Stimulated activated naive B cell treated with anti-CD40 and anti-IgM and Interleukin-4, amounts not matched to agents 10 μg/mL and 1 μg/mL and 100 μg/mL, for 72 hours (primary cell): ENCODE data around the gene EPHA7.

Source experiments
- ATAC-seq, 2 donors: fragments of 150-1000 bp; cut with Tn5 transposase; replicated peaks; 2 replicates each; pipeline ENCODE4 v1.10.0; 2021; ENCODE audit warnings: moderate library complexity in 1 of 2
- DNase-seq: peaks from one replicate; pipeline ENCODE4 v3.0.0; 2021
- H3K27ac Mint-ChIP-seq: one replicate; pipeline ENCODE4 v1.8.0; 2022; ENCODE audit warnings: mild to moderate bottlenecking, mixed read lengths
- H3K27me3 Mint-ChIP-seq, 2 donors: one replicate each; pipeline ENCODE4 v1.8.0; 2022; ENCODE audit warnings: mixed read lengths in 2 of 2
- H3K36me3 Mint-ChIP-seq, 2 donors: one replicate each; pipeline ENCODE4 v1.8.0; 2022; ENCODE audit warnings: mixed read lengths in 2 of 2, mild to moderate bottlenecking in 1 of 2
- H3K4me1 Mint-ChIP-seq, 2 donors: one replicate each; pipeline ENCODE4 v1.8.0; 2022; ENCODE audit warnings: mixed read lengths in 2 of 2, mild to moderate bottlenecking in 1 of 2
- H3K4me3 Mint-ChIP-seq, 2 donors: one replicate each; pipeline ENCODE4 v1.8.0; 2022; ENCODE audit warnings: mild to moderate bottlenecking in 2 of 2, mixed read lengths in 2 of 2, moderate library complexity in 1 of 2
- H3K9me3 Mint-ChIP-seq, 2 donors: one replicate each; pipeline ENCODE4 v1.8.0; 2022; ENCODE audit warnings: mixed read lengths in 2 of 2, mild to moderate bottlenecking in 1 of 2

The EPHA7 gene

DNA sequence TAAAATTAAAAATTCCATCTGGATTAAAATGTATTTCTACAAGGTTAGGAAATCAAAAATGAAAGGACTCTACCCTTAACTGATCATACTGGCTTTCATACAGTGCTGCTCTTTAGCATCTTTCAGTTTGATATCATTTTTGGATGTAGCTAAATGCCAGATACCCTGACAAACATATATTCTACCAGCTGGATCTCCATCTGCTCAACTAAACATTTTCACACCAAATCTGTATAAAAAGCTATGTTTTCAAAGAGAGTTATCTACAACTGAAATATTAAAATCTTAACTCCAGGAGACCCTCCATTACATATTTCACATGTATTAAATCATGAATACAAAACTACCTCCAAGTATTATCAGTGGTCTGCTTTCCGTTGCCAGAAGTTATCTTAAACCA, 95.7 kb downstream of the EPHA7 start:
- no peak for DNase-seq
- Mint-ChIP-seq H3K27ac (no peak overlapping the region), H3K9me3 (no peaks in the 10 kb centered on the region), H3K27me3 (no peaks in the 10 kb centered on the region), H3K4me3 (no peak overlapping the region), H3K36me3 (no peaks in the 10 kb centered on the region), H3K4me1 (no peaks in the 10 kb centered on the region)
- no peak for ATAC-seq

DNA sequence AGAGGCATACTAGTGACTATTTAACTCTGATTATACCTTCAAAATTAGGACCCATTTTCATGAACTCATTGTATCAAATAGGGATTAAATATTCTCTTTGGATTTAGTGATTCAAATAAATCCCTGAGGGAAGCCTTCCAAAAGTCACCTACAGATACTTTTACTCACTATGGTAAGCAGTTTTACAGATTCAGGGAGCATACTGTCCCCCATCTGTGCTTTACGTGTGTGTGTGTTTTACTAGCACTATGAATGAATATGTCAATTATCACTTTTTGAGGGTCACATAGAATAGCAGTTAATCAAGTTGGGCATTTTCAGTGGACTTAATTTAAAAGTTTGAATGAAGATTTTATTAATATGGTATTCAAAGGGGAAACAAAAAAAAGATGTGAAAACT, 96.7 kb downstream of the EPHA7 start:
- Mint-ChIP-seq H3K27ac (no peak overlapping the region), H3K4me1 (no peaks in the 10 kb centered on the region), H3K36me3 (no peaks in the 10 kb centered on the region), H3K4me3 (no peak overlapping the region), H3K9me3 (no peaks in the 10 kb centered on the region), H3K27me3 (no peaks in the 10 kb centered on the region)
- DNase-seq (no peak), ATAC-seq (no peak)

DNA sequence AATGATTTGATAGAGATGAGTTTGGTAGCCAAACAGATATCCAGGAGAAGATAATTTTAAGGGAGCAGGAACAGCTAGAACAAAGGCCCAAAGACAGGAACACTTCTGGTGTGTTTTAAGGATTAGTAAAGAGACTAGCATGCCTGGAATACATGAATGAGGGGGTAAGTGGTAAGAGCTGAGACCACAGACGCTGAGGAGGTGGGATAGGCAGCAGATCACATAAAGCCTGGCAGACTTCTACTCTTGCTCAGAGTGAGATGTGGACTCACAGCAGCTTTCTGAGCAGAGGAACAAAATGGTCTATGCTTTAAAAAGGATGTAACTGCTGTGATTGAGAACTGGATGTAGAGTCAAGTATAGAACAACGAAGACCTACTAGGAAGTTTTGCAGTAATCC, 100.1 kb downstream of the EPHA7 start:
- no peak overlapping the region for H3K4me3 Mint-ChIP-seq
- ATAC-seq (no peak), DNase-seq (no peak)
- H3K27ac Mint-ChIP-seq = no peak overlapping the region
- no peaks in the 10 kb centered on the region for H3K9me3 Mint-ChIP-seq
- no peaks in the 10 kb centered on the region for H3K36me3 Mint-ChIP-seq
- no peaks in the 10 kb centered on the region for H3K27me3 Mint-ChIP-seq
- no peaks in the 10 kb centered on the region for H3K4me1 Mint-ChIP-seq

DNA sequence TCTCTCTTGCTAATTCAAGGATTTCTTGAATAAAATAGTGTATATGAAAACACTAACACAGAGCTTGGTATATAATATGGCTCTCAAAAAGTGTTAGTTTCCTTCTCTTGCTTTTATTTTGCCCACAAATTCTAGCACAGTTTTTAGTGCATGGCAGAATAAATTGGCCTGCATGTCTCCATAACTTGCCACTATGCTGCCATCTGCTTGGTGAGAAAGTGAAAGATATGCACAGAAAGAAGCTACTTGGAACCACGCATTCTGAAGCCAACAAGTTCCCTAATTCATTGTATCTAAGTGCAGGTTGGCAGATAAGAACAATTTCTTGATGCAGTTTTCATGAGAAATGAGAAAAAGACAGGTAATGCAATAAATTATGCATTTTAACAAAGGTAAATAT, 101.2 kb downstream of the EPHA7 start:
- no peaks in the 10 kb centered on the region for H3K27me3 Mint-ChIP-seq
- H3K36me3 Mint-ChIP-seq = no peaks in the 10 kb centered on the region
- no peak overlapping the region for H3K4me3 Mint-ChIP-seq
- no peak overlapping the region for H3K27ac Mint-ChIP-seq
- DNase-seq (no peak), ATAC-seq (no peak)
- no peaks in the 10 kb centered on the region for H3K9me3 Mint-ChIP-seq
- no peaks in the 10 kb centered on the region for H3K4me1 Mint-ChIP-seq

DNA sequence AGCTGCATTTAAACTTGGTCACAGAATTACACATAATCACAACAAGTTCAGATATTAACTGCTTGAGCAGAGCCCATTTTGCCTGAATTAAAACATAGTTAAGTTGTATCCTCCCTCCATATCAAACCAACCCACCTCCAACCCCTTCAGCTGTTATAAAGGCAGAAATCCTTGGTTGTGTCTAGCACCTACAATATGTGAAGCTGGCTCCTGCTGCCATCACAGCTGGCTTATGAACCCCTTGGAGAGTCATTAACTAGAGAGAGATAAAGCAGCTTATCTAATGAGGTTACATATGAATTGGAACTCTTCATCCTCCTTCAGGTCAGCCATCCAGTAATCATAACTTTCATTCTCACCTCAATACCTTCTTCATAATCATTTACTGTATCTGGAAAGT, 101.8 kb downstream of the EPHA7 start:
- no peaks in the 10 kb centered on the region for H3K9me3 Mint-ChIP-seq
- no peaks in the 10 kb centered on the region for H3K4me1 Mint-ChIP-seq
- no peaks in the 10 kb centered on the region for H3K36me3 Mint-ChIP-seq
- no peak overlapping the region for H3K4me3 Mint-ChIP-seq
- H3K27ac Mint-ChIP-seq = no peak overlapping the region
- no peaks in the 10 kb centered on the region for H3K27me3 Mint-ChIP-seq
- DNase-seq = no peak
- ATAC-seq = no peak

DNA sequence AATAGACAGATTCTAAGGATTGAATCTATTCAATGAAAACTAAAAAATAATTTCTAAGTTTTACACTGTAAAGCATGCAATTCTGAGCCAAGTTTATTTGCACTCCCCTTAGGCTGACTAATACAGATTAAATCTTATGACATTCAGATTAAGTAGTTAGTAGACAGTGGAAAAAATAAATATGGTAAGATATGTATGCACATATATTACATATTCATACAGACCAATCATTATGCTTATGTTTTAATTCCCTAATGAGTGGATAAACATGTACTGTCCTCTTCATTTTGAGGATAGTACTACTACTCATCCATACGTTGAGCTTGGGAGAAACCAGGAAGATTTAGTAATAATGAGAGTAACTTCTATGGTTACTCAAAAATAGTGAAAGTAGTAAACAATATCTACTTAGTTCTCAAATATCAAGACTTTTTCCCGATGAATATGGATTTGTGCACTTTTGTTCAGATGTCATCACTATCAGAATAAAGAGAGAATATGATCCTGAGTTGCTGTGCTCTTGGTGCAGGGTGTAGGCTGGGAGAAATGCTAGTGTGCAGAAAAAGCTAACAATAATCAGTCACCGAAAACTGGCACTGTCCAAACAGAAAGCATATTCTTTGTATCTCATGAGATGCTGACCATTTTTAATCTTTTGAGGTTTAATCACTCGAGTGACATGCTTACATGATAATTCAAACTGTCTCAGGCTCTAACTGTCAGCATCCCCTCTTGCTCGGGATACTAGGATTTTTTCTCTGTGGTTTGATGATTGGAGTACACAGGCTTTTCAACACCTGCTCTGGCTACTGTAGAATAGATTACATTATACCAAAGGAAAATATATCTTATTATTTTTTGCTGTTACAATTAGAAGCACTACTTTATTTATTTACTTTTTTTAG, 111.6 kb downstream of the EPHA7 start:
- Mint-ChIP-seq H3K36me3 (no peaks in the 10 kb centered on the region), H3K4me1 (no peaks in the 10 kb centered on the region), H3K4me3 (no peak overlapping the region), H3K27ac (no peak overlapping the region), H3K27me3 (no peaks in the 10 kb centered on the region), H3K9me3 (no peaks in the 10 kb centered on the region)
- no peak for ATAC-seq
- no peak for DNase-seq

DNA sequence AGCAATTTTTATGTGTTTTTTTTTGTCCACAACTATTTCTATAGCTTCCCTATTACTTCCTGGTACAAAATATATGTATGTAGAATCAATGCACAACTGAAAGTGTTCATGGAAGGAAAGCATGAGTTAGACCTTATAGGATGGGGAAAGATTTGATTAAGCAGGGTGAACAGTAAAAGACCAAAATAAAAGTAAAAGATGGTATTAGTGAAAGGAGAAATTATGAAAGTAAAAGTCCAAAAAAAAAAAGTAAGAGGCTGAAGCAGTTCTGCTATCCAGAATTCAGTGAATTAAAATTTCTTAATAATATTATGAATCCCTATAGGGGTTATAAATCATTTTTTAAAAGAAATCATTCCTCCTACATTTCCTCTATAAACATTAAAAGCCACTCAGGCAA, 114.3 kb downstream of the EPHA7 start:
- no peak overlapping the region for H3K4me3 Mint-ChIP-seq
- DNase-seq (no peak), ATAC-seq (no peak)
- H3K27me3 Mint-ChIP-seq = no peaks in the 10 kb centered on the region
- no peaks in the 10 kb centered on the region for H3K9me3 Mint-ChIP-seq
- H3K4me1 Mint-ChIP-seq = no peaks in the 10 kb centered on the region
- no peak overlapping the region for H3K27ac Mint-ChIP-seq
- no peaks in the 10 kb centered on the region for H3K36me3 Mint-ChIP-seq

DNA sequence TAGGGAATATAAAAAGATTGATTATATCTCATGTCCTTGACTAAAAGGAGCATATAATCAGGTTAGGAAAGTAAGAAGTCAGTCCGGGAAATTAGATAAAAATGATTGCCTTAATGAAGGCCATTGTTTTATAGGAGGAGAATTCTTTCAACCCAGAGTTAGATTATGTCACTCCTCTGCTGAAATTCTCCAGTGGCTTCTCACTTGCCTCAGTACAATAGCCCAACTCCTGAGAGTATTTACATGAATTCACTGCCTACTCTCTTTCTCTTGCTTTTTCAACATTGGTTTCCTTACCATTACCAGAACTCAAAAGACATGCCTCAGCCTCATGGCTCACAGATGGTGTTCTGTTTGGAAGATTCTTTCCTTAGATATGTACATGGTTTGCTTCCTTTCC, 114.9 kb downstream of the EPHA7 start:
- Mint-ChIP-seq H3K27ac (no peak overlapping the region), H3K27me3 (no peaks in the 10 kb centered on the region), H3K36me3 (no peaks in the 10 kb centered on the region), H3K4me1 (no peaks in the 10 kb centered on the region), H3K9me3 (peaks cover 3 to 4% of the 10 kb centered on the region in 2 donors), H3K4me3 (no peak overlapping the region)
- DNase-seq (no peak), ATAC-seq (no peak)

DNA sequence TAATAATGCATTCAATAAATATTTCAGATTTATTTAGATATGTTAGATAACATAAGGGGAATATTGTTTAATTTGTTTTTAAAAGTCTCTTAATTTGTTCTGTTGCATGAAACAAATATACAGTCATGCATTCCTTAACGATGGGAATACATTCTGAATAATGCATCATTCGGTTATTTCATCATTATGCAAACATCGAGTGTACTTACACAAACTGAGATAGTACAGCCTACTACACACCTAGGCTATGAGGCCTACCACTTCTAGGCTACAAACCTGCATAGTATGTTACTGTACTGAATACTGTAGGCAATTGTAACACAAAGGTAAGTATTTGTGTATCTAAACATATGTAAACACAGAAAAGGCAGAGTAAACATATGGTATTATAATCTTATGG, 118.7 kb downstream of the EPHA7 start:
- Mint-ChIP-seq H3K4me3 (no peak overlapping the region), H3K36me3 (no peaks in the 10 kb centered on the region), H3K4me1 (no peaks in the 10 kb centered on the region), H3K9me3 (peaks cover 3 to 5% of the 10 kb centered on the region in 2 donors), H3K27ac (no peak overlapping the region), H3K27me3 (no peaks in the 10 kb centered on the region)
- DNase-seq (no peak), ATAC-seq (no peak)

DNA sequence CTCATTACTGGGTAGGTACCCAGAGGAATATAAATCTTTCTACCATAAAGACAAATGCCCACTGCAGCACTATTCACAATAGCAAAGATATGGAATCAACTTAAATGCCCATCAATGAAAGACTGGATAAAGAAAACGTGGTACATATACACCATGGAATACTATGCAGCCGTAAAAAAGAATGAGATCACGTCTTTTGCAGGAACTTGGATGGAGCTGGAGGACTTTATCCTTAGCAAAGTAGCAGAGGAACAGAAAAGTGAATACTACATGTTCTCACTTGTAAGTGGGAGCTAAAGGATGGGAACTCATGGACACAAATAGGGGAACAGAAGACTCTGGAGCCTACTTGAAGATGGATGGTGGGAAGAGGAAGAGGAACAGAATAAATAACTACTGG, 119.7 kb downstream of the EPHA7 start:
- Mint-ChIP-seq H3K27me3 (no peaks in the 10 kb centered on the region), H3K9me3 (peaks cover 3 to 5% of the 10 kb centered on the region in 2 donors), H3K4me3 (no peak overlapping the region), H3K27ac (no peak overlapping the region), H3K4me1 (no peaks in the 10 kb centered on the region), H3K36me3 (no peaks in the 10 kb centered on the region)
- no peak for DNase-seq
- no peak for ATAC-seq

DNA sequence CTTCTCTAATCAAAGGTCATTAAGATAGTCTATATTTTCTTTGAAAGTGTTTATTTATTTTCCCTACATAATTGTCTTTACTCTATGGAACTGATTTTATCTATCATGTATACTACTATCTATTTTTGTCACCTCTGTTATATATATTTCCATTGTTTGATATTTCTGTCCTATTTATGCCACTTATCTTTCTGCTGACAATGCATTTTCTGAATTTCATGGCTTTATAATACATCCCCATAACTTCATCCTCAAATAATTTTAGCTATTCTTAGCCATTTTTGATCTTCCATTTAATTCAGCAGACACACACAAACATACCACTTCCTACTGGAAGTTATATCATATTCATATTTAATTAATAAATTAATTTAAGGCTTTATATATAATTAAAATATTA, 123.7 kb downstream of the EPHA7 start:
- Mint-ChIP-seq H3K36me3 (no peaks in the 10 kb centered on the region), H3K4me3 (no peak overlapping the region), H3K27me3 (no peaks in the 10 kb centered on the region), H3K9me3 (peaks cover 3 to 5% of the 10 kb centered on the region in 2 donors), H3K4me1 (no peaks in the 10 kb centered on the region), H3K27ac (no peak overlapping the region)
- ATAC-seq (no peak), DNase-seq (no peak)

DNA sequence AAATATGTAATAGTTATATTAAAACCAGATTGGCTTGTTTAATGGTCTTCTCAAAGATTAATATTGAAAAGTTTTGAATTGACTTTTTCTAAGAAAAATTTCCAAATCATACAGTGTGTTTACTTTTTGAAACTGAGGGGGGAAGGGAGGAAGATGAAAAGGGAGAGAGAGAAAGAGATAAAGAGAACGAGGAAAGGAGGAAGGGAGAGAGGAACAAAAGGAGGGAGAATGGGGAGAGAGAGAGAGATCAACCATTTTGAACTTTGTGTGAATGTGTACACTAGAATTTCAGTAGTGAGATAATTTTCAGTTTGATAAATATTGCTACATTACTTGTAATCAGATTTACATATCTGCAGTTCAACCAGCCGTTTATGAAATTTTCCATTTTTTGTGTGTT, 124.5 kb downstream of the EPHA7 start:
- H3K4me3 Mint-ChIP-seq = no peak overlapping the region
- H3K27ac Mint-ChIP-seq = no peak overlapping the region
- H3K27me3 Mint-ChIP-seq = no peaks in the 10 kb centered on the region
- no peaks in the 10 kb centered on the region for H3K36me3 Mint-ChIP-seq
- no peaks in the 10 kb centered on the region for H3K4me1 Mint-ChIP-seq
- DNase-seq = no peak
- H3K9me3 Mint-ChIP-seq = peaks cover 3 to 5% of the 10 kb centered on the region in 2 donors
- ATAC-seq = no peak

DNA sequence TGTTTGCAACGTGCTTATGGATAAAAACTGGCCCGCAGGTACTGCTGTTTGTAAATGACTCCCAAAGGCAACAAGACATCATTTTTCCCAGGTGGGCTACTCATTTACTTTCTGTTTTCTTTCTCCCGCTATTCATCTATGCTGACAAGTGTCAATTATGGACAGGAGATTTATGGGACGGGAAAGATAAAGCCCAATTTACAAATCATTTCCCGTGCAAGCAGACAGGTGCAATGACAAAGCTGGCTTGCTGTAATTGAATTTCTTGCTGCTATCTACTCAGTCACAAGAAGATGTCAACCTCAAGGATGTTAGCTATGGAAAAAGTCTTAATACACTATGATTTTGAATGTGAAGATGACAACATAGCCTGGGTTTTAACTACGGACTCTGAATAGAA, 125.5 kb downstream of the EPHA7 start:
- Mint-ChIP-seq H3K27me3 (no peaks in the 10 kb centered on the region), H3K4me1 (no peaks in the 10 kb centered on the region), H3K9me3 (no peaks in the 10 kb centered on the region), H3K4me3 (no peak overlapping the region), H3K27ac (no peak overlapping the region), H3K36me3 (no peaks in the 10 kb centered on the region)
- no peak for DNase-seq
- no peak for ATAC-seq

DNA sequence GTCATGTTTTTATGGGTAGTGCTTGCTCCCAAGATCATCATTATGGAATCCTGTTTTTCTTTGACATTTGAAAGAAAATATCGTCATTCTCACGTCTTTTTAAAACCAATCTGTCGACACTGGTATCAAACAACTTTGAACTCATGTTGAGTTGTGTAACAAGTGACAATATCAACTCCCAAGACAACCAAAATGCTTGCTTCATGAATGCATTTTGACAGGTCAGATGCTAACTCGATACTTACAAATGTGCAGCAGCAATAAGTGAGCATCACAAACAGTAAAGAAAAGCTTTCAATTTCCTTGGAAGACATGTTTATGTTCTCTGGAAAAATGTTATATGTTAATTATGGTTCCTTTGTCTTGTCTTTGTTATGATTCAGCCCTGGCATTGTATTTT, 125.9 kb downstream of the EPHA7 start:
- Mint-ChIP-seq H3K27me3 (no peaks in the 10 kb centered on the region), H3K9me3 (no peaks in the 10 kb centered on the region), H3K4me3 (no peak overlapping the region), H3K27ac (no peak overlapping the region), H3K36me3 (no peaks in the 10 kb centered on the region), H3K4me1 (no peaks in the 10 kb centered on the region)
- no peak for ATAC-seq
- DNase-seq = no peak

DNA sequence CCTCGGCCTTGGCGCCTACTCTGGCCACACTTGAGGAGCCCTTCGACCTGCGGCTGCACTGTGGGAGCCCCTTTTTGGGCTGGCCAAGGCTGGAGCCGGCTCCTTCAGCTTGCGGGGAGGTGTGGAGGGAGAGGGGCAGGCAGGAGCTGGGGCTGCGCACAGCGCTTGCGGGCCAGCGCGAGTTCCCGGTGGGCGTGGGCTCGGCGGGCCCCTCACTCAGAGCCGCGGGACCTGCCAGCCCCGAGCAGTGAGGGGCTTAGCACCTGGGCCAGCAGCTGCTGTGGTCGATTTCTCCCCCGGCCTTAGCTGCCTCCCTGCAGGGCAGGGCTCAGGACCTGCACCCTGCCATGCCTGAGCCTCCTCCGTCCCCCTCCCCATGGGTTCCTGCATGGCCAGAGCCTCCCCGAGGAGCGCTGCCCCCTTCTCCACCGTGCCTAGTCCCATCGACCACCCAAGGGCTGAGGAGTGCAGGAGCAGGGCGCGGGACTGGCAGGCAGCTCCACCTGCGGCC, 136.8 kb downstream of the EPHA7 start:
- ATAC-seq = no peak

More for the DNA sequence above, 136.8 kb downstream of the EPHA7 start:
- Mint-ChIP-seq H3K4me1 (no peaks in the 10 kb centered on the region), H3K27me3 (no peaks in the 10 kb centered on the region), H3K9me3 (peaks cover 0 to 2% of the 10 kb centered on the region in 2 donors), H3K27ac (no peak overlapping the region), H3K36me3 (no peaks in the 10 kb centered on the region), H3K4me3 (no peak overlapping the region)
- DNase-seq = no peak
